ENCODE results near the gene ADCY3.

ADCY3 gene

DNA sequence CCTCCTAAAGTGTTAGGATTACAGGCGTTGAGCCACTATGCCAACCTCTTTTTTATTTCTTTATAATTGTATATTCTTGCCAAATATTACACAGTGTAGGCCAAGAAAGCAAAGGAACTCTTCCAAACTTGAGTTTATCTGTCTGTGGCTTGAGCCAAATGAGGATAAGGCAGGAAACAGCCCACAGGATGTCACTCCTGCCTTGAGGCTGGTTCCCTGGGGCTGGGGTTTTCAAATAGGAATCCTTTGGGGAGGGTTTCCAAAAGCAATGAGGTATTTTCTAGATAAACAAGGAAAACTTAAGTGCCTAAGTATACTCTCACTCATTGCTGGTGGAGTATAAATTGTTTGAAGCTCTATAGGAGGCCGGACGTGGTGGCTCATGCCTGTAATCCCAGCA is 56.4 kb downstream of the ADCY3 start:
- no peak for DNase-seq (ENCODE audit: low read depth)
- H3K4me3 ChIP-seq (ENCODE audit: low read length), result no peak overlapping the region
- TF ChIP-seq, protein P1, sequence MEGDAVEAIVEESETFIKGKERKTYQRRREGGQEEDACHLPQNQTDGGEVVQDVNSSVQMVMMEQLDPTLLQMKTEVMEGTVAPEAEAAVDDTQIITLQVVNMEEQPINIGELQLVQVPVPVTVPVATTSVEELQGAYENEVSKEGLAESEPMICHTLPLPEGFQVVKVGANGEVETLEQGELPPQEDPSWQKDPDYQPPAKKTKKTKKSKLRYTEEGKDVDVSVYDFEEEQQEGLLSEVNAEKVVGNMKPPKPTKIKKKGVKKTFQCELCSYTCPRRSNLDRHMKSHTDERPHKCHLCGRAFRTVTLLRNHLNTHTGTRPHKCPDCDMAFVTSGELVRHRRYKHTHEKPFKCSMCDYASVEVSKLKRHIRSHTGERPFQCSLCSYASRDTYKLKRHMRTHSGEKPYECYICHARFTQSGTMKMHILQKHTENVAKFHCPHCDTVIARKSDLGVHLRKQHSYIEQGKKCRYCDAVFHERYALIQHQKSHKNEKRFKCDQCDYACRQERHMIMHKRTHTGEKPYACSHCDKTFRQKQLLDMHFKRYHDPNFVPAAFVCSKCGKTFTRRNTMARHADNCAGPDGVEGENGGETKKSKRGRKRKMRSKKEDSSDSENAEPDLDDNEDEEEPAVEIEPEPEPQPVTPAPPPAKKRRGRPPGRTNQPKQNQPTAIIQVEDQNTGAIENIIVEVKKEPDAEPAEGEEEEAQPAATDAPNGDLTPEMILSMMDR (conservative IDR thresholded peaks at IDR 0.05; ENCODE audit: low read length), result no peak

- no peak for DNase-seq (ENCODE audit: low read depth)
- no peak overlapping the region for H3K4me3 ChIP-seq (ENCODE audit: low read length)
- TF ChIP-seq, protein P1 (conservative IDR thresholded peaks at IDR 0.05; ENCODE audit: low read length), result no peak
Observed at GRCh38 chr2:24861500-24861899, 58.5 kb downstream of the ADCY3 start.

DNA sequence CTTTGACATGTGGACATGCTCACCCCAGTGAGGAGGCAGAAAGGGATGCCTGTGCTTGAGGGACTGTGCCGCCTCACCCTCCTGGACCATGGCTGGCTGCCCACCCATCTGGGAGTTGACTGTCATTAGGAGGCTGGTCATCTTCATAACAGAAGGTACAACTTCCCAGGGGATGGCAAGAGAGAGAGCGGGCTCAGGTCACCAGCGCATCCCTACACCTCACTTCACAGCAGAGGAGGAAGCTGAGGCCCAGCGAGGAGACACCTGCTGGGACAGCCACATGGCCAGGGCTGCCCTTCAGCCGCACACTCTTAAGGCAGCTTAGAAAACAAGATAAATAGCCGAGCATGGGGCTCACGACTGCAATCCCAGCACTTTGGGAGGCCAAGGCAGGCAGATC is 59.4 kb downstream of the ADCY3 start:
- DNase-seq (ENCODE audit: low read depth), result no peak
- no peak overlapping the region for H3K4me3 ChIP-seq (ENCODE audit: low read length)
- TF ChIP-seq, protein P1 (conservative IDR thresholded peaks at IDR 0.05; ENCODE audit: low read length), result no peak

DNA sequence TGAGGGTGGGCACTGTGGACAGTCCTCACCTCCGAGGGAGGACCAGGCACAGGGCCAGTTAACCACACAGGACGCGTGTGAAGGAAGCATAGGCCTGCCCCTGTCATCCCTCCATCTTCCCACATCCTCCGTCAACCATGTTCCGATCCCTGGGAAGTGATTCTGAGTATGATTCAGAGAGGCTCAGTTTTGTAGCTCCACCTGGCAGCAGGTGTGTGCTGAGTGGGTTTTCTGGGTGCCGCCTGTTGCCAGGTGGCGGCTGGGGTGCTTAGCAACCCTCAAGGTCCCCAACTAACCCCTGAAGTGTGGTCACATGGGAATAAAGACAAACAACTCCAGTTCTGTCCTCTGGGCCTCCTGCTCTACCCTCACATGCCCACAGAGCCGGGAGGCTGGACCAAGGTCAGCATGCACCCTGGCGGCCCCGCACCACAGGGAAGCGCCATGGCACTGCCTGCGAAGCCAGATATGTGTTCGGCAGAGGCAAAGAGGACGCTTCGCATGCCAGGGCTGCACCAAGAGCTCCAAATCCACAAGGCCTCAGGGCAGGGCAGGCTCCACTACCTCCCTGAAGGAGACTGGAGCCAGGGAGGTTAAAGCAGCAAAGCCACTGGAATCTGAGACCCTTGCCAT is 60.0 kb downstream of the ADCY3 start:
- DNase-seq (ENCODE audit: low read depth), result no peak
- TF ChIP-seq, protein P1 (conservative IDR thresholded peaks at IDR 0.05; ENCODE audit: low read length), result no peak
- H3K4me3 ChIP-seq (ENCODE audit: low read length), result no peak overlapping the region

GRCh38 chr2:24858996-24859395 is 61.0 kb downstream of the ADCY3 start:
- no peak overlapping the region for H3K4me3 ChIP-seq (ENCODE audit: low read length)
- TF ChIP-seq, protein P1 (conservative IDR thresholded peaks at IDR 0.05; ENCODE audit: low read length), result no peak
- DNase-seq (ENCODE audit: low read depth), result no peak

- no peak overlapping the region for H3K4me3 ChIP-seq (ENCODE audit: low read length)
- DNase-seq (ENCODE audit: low read depth), result peak; percentile 21
- TF ChIP-seq, protein P1 (conservative IDR thresholded peaks at IDR 0.05; ENCODE audit: low read length), result no peak
Observed at GRCh38 chr2:24857746-24858145, 62.3 kb downstream of the ADCY3 start.

GRCh38 chr2:24856791-24857211 is 63.2 kb downstream of the ADCY3 start:
- TF ChIP-seq, protein P1 (conservative IDR thresholded peaks at IDR 0.05; ENCODE audit: low read length), result no peak
- H3K4me3 ChIP-seq (ENCODE audit: low read length), result no peak overlapping the region
- DNase-seq (ENCODE audit: low read depth), result no peak
